DMS 273 treated with DMSO at 0.1 percent for 48 hours (cell line): ENCODE data around the gene ENKD1.

Experiments used
- DNase-seq: peaks from one replicate; lab custom pipeline; 2025; lab: John Stamatoyannopoulos, UW

The ENKD1 gene

DNA sequence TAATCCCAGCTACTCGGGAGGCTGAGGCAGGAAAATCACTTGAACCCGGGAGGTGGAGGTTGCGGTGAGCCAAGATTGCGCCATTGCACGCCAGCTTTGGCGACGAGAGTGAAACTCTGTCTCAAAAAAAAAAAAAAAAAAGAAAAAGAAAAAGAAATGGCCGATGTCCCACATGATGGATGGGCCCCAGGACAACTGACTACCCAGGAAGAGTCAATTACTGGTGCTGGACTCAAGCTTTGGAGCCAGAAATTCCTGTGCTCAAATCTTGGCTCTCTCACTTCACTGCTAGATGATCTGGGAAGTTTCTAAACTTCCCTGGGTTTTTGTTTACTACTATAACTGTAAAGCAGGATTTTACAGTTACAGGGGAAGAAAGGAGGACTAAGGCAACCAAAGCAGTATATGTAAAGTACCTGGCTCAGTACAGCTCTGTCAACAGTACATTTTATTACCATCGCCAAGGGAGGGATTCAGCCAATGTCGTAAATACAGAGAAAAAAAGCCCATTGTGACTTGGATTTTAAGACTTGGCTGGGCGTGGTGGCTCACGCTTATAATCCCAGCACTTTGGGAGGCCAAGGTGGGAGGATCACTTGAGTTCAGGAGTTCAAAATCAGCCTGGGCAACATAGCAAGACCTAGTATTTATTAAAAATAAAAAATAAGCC is 11.9 kb upstream of the ENKD1 start:
- no peak for DNase-seq

DNA sequence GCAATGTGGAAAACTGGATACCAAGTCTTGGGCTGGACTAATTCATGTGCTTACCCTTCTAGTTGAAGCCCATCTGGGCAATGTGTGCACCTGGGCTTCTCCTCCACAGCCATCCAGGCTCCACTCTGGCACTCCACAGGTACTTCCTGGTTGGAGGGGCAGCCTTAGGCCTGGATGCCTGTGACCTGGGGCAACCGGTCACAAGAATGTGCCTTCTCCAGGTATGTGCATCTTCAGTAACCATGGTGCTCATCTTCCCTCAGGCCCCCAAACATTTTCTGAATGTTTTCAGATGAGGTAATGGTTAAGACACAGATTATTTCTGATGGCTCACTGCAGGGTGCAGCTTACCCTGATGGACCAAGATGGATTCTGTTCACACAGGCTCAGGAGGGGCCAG is 11.2 kb upstream of the ENKD1 start:
- DNase-seq: no peak

DNA sequence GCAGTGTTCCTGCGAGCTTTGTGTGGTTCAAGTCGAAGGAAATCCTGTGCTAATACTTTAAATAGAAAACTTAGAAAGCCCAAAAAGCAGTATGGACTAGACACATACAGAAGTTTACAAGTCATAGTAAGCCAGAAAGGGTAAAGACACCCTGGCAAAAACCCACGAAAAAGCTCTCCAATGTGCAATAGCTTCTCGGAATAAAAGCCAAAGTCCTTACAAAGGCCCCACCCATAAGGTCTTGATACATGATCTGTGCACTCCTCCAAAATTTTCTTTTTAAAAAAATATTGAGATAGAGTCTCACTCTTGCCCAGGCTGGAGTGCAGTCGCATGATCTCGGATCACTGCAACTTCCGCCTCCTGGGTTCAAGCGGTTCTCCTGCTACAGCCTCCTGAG is 10.4 kb upstream of the ENKD1 start:
- DNase-seq: no peak

DNA sequence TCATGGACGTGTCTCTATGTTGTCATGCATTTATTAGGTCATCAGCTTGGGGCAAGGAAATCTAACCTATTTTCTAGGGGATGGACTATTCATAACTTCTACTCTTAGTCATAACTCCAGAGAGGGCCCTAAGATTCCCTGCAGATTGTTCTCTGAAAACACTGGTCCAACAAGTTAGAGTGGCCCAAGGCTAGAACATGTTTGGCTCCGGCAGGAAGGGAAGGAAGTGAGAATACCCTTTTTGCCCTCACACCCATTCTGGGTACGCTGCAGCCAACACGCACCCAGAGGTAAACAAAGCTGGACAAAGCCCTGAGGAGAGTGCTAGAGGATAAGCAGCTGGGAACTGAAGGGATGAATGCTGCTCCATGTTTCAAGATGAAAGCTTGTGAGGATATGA is 10.0 kb upstream of the ENKD1 start:
- DNase-seq: no peak

DNA sequence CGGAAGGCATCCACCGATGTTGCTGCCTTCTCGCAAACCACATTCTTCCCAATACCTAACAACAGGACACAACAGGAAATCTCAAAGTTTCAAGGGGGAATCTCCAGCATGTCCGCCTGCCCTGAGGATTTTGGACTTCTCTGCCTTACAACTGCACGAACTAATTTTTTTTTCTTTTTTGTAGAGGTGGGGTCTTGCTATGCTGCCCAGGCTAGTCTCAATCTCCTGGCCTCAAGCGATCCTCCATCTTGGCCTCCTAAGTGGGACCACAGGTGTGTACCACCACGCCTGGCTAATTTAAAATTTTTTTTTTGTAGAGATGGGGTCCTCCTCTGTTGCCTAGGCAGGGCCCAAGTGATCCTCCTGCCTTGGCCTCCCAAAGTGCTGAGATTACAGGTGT is 9.4 kb upstream of the ENKD1 start:
- no peak for DNase-seq

DNA sequence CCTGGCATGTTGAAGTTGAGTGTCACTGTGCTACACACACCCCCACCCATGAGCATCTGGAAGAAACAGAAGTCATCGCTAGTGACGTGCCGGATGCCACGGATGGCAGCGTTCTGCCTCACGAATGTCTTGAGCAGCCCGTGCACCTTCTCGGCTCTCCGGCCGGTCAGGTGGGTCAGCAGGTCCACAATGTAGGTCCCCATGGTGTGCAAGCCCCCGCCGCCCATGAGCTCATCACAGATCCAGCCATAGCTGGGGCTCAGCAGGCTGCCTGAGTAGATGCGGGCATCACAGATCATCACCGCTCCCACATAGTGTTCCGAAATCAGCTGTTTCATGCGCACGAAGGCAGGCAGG is 9.0 kb upstream of the ENKD1 start:
- DNase-seq: no peak

DNA sequence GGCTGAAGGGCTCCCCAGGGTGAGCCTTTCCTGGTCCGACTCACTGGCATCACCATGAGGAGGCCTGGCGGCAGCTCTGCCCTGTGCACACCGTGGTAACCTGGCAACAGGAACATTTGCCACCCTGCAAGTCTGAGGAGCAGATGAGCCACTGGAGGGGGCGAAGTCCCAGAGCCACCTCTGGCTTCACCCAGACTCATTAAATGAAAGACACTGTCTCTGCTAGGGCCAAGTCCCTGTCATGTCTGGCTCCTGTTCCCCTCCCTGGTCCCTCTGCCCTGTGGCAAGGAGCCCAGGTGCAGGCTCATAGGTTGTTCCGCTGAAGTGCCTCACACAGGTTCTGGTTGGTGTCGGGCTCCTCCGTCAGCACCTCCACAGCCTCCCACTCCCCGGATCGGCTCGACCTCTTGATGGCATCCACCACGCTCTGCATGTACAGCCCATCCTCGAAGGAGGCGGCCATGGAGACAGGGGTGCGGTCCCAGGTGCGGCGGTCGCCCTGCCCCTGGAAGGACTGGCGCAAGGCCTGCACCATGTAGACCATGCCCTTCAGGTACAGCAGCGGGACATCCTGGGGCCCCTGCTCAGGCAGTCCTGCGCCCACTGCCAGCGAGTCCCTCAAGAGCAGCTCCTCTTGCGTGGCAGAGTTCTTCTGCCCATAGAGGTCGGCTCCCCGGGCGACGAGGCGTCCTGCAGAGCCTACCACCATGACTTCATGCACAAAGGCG is 8.5 kb upstream of the ENKD1 start:
- DNase-seq: no peak

DNA sequence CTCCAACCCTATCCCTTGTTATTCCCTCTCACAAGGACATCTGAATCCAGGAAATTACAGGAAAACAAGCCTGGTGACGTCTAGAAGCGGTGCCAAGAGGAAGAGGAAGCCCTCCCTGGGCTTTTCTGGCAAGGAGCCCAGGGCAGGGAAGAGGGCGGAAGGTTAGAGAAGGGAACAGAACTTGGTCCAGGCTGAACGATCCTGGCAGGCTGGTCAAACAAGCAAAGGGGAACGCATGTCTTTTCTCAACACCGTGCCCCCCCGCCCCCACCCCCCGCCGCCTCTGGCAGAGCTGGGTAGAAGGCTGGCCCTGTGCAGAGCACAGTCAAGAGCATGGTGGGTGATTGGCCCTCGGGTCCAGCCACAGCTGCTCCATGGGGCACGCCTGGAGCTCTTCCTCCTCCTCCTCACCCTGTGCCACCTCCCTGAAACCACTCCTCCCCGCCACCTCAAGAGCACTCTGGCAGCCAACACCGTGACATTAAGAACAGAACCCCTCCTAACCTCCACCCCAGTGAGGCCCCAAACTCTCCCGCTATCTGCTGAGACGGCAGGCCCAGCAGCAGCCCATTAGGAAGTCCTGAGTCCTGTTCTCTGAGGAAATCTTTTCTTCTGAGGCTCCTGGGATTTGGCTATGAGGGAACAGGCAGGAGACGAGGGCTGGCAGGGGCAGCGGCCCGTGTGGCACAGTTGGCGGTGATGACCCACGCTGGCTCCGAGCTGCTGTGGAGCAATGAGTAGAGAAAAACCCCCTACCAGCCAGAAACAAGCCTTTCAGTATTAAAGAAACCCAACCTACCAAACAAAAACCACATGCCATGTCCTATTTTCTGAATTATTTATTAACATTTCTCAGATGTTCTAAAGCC is 7.4 kb upstream of the ENKD1 start:
- no peak for DNase-seq

DNA sequence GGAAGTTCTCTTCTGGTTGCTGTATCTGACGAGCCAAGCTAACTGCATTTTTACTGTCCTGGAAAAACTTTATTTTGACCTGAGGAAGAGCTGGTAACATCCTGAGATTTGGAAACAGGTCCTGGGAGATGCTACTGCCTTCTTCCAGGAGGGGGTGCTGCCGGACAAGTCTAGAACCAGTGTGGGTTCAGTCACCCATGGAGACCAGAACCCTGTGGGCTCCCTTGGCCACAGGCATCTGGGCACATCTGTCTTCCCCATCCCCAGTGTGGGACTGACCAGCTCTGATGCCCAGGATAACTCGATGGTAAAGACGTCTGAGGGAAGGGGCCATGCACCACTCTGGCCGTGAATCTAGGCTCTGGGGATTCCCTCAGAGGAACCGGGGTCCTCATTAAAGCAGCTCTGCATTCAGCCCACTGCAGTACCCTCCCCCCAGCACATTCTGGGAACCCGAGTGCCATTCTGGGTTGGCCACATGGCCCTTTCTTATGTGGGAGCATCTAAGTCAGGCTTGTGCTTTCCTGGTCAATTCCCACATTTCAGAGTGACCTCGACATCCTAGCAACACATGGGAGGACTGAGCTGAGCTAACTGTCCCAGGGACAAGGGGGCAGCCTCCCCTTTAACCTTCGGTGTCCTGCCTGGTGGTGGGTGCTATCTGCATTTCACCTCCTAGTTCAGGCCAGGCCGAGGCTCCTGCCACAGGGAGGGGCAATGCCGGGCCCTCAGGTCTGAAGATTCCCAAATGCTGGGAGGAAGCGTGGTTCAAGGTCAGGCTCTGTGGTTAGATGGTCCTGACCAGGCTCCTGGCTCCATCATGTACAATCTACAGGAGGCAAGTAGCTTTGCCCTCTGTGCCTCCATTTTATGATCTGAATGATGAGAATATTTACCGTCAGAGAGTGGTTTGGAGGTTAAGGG is 6.5 kb upstream of the ENKD1 start:
- peak; percentile 35 for DNase-seq

DNA sequence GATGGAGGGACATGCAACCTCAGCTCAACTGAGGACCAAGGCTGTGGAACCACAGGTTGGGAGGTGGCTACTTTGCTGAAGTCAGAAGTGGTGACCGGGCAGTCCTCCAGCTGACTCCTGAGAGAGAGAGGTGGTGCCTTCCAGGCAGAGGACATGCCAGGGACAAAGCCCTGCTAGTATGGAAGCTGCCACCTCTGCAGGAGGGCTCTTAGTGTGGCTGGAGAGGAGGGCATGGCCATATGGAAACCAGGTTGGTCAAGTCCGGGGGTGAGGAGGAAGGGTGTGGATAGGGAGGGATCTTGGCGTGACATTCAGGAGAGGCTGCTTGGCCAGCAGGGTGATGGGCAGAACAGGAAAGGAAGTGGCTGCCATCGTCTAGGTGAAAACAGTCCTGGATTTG is 5.8 kb upstream of the ENKD1 start:
- DNase-seq: no peak

DNA sequence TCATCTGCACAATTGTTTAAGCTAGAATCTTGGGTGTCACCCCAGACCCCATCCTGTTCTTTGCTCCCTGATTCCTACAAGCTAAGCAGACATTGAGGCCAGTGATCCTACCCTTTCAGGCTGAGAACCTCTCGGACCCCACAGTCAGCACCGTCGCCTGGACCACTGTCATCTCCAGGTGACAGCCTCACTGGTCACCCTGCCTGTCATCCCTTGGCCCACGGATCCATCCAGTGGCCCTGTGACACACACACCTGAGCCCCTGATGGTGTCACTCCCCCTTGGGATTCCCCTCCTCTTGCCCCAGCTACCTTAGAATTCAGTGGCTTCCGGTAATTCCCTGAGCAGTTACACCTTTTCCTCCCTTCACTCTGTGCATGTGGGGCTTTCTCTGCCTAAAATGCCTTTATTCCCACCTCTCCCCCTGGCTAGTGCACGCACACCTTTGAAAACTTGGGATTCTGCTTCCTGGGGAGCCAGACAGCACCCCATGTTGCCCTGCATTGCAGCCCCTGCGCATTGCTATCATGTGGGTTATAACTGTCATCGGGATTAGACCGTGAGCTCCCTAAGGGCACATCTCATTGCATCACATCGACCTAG is 3.0 kb upstream of the ENKD1 start:
- no peak for DNase-seq

DNA sequence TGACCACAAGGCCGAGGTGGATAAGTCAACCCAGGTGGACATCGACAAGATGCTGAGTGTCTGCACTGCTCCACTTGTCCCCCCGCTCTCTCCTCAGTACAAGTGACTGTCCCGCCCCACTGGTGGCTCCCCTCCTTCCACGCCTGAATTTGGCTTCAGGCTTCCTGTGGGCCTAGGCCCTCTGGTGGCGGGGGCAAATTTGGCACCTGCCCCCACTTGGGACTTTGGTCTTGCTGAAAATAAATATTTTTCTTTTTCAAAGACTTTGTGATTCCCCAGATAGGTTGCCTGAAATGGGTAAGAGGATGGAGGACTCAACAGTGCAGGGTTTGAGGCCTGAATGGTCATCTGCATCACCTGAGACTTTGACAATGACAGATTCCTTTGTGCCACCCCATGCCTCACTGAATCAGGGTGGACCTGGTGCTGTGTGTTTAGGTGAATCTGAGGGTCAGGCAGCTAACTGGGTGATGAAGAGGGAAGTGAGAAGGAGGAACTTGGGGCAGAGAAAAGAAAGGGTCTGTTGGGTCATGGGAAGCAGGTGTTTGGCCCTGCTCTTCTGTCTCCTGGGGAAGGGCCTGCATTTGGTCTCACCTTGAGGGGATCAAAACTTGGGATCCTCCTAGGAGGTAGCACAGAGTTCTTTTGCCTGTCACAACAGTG is 2.1 kb upstream of the ENKD1 start:
- no peak for DNase-seq

DNA sequence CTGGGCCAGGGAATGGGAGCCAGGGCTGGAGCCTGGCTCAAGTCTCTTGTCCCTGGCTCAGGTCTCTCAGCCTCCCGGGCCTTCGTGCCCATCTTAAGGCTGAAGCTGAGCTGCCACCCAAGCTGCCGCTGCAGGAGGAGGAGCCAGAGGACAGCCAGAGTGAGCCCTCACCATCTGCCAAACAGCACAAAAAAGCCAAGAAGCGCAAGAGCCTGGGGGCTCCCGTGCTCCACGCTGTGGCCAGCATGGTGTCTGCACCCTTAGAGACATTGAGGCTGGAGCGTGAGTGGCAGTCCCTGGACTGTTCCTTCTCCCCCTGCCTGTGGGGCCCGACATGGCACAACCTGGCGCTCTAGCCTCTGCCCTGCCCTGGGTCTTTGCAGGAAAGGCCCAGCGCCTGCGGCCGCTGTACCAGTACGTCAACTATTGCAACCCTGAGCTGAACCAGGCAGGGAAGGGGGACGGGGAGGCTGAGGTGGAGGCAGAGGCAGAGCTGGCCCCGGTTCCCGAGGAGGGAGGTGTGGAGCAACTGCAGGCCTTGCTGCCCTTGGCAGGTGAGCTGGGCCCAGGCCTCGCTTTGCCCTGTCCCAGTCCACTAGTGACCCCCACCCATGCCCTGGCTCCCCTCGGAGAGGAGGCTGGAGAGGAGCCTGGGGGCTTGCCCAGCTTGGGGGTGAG is 1.4 kb upstream of the ENKD1 start:
- DNase-seq: peak; percentile 97

DNA sequence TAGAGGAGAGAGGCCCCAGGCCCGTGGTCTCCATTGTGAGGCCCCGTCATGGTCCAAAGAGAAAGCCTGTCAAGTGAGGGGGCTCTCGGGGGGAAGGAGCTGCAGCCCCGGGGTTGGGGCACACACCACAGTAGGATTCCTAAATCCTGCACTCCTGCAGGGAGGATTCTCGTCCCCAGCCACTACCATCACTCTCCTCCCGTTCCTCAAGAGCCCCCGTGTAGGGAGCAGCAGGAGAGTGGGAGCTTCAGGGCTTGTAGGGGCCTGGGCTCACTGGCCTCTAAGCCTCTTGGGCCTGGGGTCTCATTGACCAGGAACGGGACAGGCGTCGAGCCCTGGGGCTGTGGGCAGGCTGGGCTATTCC is 885 bp upstream of the ENKD1 start:
- DNase-seq: no peak

DNA sequence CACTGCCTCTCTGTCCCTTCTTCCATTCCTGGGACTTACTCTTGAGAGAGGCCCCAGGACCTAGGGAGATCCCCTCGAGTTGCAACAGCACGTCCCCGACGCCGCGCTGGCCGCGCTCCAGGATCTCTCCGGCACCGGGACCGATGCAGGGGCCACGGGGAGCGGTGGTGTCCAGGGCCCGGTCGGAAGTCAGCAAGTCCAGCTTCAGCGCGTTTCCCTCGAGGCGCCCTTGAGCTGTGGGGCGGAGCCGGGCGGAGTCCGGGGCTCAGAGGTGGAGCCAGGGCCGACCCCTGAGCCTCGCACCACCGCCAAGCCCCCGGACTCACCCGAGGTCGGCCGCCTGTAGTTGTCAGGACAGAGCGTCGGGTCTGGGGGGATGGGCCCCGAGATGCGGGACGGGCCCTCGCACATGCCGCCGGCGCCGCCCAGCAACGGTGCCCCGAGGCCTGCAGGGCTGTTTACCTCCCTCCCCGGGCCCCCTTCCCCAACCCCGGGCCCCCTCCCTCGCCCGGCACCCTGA is 458 bp downstream of the ENKD1 start:
- DNase-seq: no peak

DNA sequence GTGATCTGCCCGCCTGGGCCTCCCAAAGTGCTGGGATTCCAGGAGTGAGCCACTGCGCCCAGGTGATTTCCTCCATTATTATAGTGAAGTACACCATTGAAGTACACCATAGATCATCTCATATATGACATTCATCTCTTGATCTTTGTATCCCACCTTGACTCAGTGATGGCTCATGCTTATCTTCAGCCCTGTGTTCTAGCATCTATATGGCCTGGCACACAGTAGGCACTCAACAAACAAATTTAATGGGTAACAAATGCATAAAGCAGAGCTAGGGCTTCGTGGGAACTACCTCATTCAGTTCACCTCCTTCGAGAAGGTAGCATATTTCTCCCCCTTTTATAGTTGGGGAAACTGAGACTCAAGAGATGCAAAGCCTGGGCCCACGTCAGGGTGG is 952 bp downstream of the ENKD1 start:
- DNase-seq: no peak

DNA sequence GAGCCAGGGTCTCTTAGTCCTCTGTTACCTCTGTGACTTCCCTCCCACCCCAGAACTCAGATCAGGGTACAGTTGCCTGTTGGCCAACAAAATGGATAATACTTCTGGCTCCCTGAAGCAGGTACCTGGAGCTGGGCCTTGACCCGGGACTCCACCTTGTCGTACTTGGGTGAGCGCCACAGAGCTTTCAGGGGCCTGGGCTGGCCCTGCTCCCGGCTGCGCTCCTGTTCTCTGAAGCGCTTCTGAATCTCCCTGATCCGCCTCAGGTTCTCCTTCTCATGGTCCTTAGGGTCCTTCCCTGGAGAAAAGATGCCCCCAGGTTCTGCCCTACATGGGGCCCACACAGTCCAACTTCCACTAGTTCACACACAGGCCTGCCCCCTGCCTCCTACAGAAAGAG is 1.7 kb downstream of the ENKD1 start:
- no peak for DNase-seq

DNA sequence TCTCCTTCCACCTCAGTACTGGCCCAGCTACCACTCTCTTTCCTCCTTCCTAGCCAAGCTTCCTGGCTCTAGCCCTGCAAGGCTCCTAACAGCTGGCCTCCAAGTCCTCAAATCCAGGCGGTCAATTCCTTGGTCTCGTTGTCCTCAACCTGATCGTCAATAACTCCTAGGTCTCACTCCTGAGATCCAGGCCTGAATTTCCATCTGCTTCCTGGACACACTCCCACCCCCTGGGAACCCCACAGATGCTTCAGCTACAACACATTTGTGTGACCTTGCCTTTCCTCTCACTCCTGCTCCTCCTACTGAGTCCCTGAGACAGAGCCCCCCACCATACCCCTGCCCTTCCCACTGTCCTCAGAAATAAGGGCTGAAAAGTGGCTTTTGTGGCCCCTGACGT is 2.3 kb downstream of the ENKD1 start:
- no peak for DNase-seq

DNA sequence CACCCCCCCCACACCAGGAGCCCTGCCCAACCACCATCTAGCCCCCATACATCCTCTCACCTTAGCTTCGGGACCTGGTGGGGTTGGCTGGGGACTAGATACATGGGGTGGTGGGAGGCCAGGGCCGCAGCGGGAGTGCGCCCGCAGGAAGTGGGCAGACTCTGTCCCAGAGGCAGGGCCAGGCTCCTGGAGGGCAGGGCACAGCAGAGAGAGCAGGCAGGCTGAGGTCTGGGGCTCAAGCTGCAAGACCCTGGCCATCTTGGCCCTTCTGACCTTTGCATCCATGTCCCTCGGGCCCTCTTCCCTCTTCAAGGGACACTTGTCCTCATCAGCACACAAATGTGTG is 2.7 kb downstream of the ENKD1 start:
- no peak for DNase-seq

DNA sequence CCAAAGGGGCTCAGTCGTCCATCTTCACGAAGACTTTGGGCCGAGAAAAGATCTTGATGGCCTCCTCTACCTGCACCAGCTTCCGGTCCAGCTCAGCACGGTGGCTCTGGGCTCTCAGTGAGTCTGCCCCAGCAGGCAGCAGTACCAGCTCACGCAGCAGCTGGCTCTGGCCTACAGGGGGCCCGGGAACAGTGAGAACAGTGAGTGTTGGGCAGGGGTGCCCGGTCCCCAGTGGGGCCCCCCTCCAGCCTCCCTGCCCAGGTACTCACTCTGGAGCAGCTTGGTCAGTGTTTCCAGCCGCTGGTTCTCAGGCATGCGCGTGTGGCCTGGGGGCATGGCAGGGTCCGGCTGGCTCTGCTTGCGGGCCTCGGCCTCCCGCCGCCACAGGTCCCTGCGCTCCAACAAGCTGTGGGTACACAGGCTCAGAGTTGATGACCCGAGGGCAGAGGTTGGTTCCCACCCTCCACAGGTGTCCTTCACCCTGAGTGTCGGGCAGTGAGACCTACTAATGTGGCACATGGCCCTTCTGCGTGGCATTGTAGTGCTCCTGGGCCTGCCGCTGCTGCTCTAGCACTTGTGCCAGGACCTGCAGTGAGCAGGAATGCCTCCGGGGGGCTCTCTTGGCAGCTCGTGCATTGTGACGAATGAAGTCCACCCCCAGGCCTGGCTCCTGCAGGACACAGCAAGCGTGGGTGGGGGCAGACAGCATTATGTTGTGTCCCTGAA is 3.2 kb downstream of the ENKD1 start:
- no peak for DNase-seq
